Gastrocnemius medialis (tissue), 4 donors: ENCODE results near the gene TCAF1. TPM values are rescaled to one million over a fixed set of nuclear protein-coding genes. Genes with fewer than 3 reads are reported as not detected.
"Not testable (repeated sequence)": the region's sequence is repeated elsewhere in the genome, so short reads cannot be mapped to it uniquely, and the experiment has no call there.

Experiments used
- ATAC-seq, 2 donors: fragments of 150-250 bp; one replicate each; pipeline ENCODE4 v1.9.1; 2016
- DNase-seq, 2 donors: peaks; one replicate each; pipeline ENCODE4 v3.0.0-alpha.2; 2019
- H3K27ac ChIP-seq, 4 donors: fragments of 200-600 bp; sonication (generic); 1 replicate in 1 of 4; 2 replicates in 3 of 4; pipeline ENCODE4 v1.5.1; 2016 to 2018; ENCODE audit warnings: mild to moderate bottlenecking in 2 of 4, moderate library complexity in 1 of 4
- H3K27me3 ChIP-seq, 3 donors: fragments of 200-600 bp; sonication (generic) in 2 of 3; 1 replicate in 1 of 3; 2 replicates in 2 of 3; pipeline versions ENCODE4 v1.5.1 to v1.6.0; 2016 to 2019; ENCODE audit warnings: mild to moderate bottlenecking in 1 of 3, moderate library complexity in 1 of 3
- H3K36me3 ChIP-seq, 2 donors: fragments of 200-600 bp; sonication (generic) in 1 of 2; one replicate each; pipeline ENCODE4 v1.5.1; 2017 to 2018
- H3K4me1 ChIP-seq, 2 donors: fragments of 200-600 bp; sonication (generic) in 1 of 2; one replicate each; pipeline ENCODE4 v1.5.1; 2016 to 2017; ENCODE audit warnings: mild to moderate bottlenecking in 2 of 2
- H3K4me3 ChIP-seq, 4 donors: fragments of 200-600 bp; sonication (generic) in 3 of 4; 1 replicate in 1 of 4; 2 replicates in 3 of 4; pipeline ENCODE4 v1.5.1; 2016 to 2019; ENCODE audit warnings: mild to moderate bottlenecking in 2 of 4
- H3K9me3 ChIP-seq, 3 donors: fragments of 200-600 bp; sonication (generic) in 2 of 3; 1 replicate in 1 of 3; 2 replicates in 2 of 3; pipeline ENCODE4 v1.5.1; 2016 to 2019
- CTCF ChIP-seq, 5 experiments: fragments of 450-650 bp in 3 of 5; fragments of 200-600 bp in 2 of 5; sonication (generic) in 2 of 5; IDR thresholded peaks in 4 of 5; conservative IDR thresholded peaks in 1 of 5; 1 replicate in 4 of 5; 2 replicates in 1 of 5; pipeline ENCODE4 v1.5.1; 2016 to 2019; ENCODE audit warnings: antibody characterized with exemption in 5 of 5, mild to moderate bottlenecking in 3 of 5, moderate library complexity in 3 of 5
- in situ Hi-C, 4 donors: fragments of 200-750 bp; cut with MboI; loops; one replicate each; pipeline versions ENCODE4 v1.15.0 to v1.8.0; 2017; ENCODE audit warnings: low sequenced_read_pairs in 4 of 4
- intact Hi-C: fragments of 100-400 bp; cut with DNase I; formaldehyde crosslinking; loops from one replicate; pipeline ENCODE4 v1.15.1; 2023; ENCODE audit warnings: low total_unique reads
- total RNA-seq, 4 donors: library from RNA; depleted of rRNA; stranded (reverse); fragments of >200 nt; gene quantifications; one replicate each; pipeline versions ENCODE4 v1.1.0 to v1.2.3, GENCODE V29; 2016

TCAF1 gene
- total RNA-seq, 4 donors from 2014 or later, result 31.4 to 43.0 (median 32.9) TPM

- peak in 2 of 5 experiments; percentile 57 to 70 for TF ChIP-seq CTCF (IDR thresholded peaks at IDR 0.05 in 4 of 5, conservative IDR thresholded peaks at IDR 0.05 in 1 of 5)
These were observed 64.8 kb downstream of the TCAF1 start for GRCh38 chr7:143837223-143837622.

DNA sequence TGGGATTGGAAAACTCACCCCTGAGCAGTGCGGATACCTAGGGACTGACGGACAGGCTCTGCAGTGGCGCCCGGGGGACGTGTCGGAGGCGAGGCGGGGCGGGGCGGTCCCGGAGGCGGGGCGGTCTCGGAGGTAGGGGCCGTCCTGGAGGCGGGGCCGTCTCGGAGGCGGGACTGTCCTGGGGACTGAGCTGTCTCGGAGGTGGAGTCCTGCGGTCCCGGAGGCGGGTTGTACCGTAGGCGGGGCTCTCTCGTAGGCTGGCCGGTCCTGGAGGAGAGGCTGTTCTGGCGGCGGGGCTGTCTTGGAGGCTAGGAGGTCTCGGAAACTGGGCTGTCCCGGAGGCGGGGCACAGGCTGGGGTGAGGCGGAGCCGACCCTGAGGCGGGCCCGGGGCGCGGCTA, 65.4 kb downstream of the TCAF1 start:
- H3K27me3 ChIP-seq, in situ Hi-C loops, intact Hi-C loops, H3K36me3 ChIP-seq, H3K9me3 ChIP-seq, H3K4me1 ChIP-seq: not testable (repeated sequence)
- peak overlapping the region in 2 of 4 donors; percentile 60 to 73 for H3K27ac ChIP-seq
- ATAC-seq (peak; percentile 80 to 82), DNase-seq (peak; percentile 89 to 92)
- H3K4me3 ChIP-seq, result peak overlapping the region; percentile 49 to 59 (median 54)

More at GRCh38 chr7:143837223-143837622, 64.8 kb downstream of the TCAF1 start:
- H3K27me3 ChIP-seq, H3K4me1 ChIP-seq, H3K9me3 ChIP-seq, H3K36me3 ChIP-seq, intact Hi-C loops, in situ Hi-C loops: not testable (repeated sequence)
- Histone ChIP-seq H3K4me3 (peak overlapping the region in 3 of 4 donors; percentile 29 to 50 (median 38)), H3K27ac (peak overlapping the region in 2 of 4 donors; percentile 45 to 47)
- ATAC-seq (peak; percentile 74 to 76), DNase-seq (peak; percentile 60 to 77)

DNA sequence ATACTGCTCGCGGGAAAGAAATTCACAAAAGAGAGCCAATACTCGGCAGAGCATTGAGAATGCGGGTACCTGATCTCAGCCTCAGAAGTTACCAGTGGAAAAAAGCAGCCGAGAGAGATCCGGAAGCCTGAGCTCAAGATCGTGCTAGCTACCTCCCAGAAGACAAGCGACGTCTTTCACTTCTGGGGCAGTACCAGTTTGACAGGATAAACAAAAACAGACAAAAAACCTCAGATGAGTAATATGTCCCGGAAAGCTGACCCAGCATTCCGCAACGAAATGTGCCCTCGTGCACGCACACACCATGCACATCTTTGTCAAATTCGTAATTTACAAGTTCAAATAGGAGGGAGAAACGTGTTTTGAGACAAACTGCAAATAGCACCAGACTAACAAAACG, 65.9 kb downstream of the TCAF1 start:
- H3K27me3 ChIP-seq, H3K27ac ChIP-seq, H3K9me3 ChIP-seq, H3K36me3 ChIP-seq, intact Hi-C loops, H3K4me1 ChIP-seq, DNase-seq, in situ Hi-C loops: not testable (repeated sequence)
- ATAC-seq, result peak; percentile 12 to 25
- H3K4me3 ChIP-seq, result peak overlapping the region in 1 of 4 donors; percentile 49

DNA sequence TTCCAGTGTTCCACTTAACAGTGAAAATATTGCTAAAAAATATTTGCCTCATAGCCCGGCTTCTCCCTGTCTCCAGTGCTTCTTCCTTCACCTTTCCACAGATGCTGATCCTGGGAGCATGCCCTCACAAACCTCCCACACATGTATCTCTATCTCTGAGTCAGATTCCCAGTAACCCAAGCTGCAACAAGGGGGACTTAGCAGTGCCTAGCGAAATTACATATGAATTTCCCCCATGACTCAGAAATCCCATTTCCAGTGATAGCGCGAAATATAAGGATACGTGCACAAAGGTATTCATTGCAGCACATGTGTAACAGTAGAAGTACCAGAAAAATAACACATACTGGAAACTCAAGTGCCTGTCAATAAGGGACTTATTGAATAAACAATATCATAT, 75.4 kb downstream of the TCAF1 start:
- H3K9me3 ChIP-seq, in situ Hi-C loops, intact Hi-C loops, ATAC-seq, H3K27ac ChIP-seq, H3K4me3 ChIP-seq, H3K36me3 ChIP-seq, H3K27me3 ChIP-seq, DNase-seq, H3K4me1 ChIP-seq: not testable (repeated sequence)

DNA sequence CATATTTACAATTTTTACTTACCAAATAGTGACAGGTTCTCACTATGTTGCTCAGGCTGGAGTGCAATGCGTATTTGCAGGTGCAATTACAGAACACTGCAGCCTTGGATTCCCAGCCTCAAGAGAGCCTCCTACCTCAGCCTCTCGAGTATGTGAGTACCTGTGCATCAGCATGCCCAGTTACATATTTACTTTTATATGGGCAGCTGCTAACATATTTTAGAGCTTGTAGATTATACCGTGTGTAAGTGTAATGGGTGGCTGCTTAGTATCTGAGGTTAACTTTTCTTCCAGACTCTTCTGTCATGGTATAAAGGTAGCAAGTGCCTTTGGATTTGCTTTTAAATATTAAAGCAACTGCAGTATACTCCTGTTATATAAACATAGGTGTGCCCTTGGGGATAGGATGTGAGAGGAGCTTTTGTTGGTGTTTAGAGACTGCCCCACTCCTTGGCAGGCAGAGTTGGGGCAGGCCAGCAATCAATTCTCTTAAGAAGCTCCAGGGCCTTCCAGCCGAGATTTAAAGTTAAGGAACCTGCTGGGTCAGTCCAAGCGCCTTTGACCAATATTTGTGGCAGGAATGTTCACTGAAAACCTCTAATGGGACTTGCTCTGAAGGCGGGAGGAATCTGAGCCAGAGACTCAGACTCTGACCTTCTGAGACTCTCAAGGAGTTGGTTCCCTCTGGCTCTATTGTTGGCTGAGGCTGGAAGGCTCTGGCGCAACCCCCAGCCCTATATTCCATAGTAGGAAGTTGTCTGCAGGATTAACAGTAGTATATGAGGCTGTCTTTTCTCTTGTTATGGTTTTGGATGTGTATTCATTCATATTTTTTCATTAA, 77.5 kb downstream of the TCAF1 start:
- intact Hi-C loops, H3K4me1 ChIP-seq, H3K27me3 ChIP-seq, H3K9me3 ChIP-seq, H3K27ac ChIP-seq, H3K36me3 ChIP-seq, DNase-seq, H3K4me3 ChIP-seq, in situ Hi-C loops, ATAC-seq: not testable (repeated sequence)

- H3K27ac ChIP-seq, DNase-seq, H3K4me3 ChIP-seq, H3K9me3 ChIP-seq, H3K4me1 ChIP-seq, H3K27me3 ChIP-seq, H3K36me3 ChIP-seq, ATAC-seq, intact Hi-C loops, in situ Hi-C loops: not testable (repeated sequence)
These were observed 78.2 kb downstream of the TCAF1 start for GRCh38 chr7:143823634-143824294.

GRCh38 chr7:143821392-143822277, 80.3 kb downstream of the TCAF1 start:
- intact Hi-C loops, DNase-seq, H3K4me1 ChIP-seq, H3K36me3 ChIP-seq, H3K27me3 ChIP-seq, in situ Hi-C loops, H3K9me3 ChIP-seq, ATAC-seq, H3K27ac ChIP-seq, H3K4me3 ChIP-seq: not testable (repeated sequence)

GRCh38 chr7:143817873-143818272, 84.1 kb downstream of the TCAF1 start:
- intact Hi-C loops, H3K4me1 ChIP-seq, DNase-seq, H3K9me3 ChIP-seq, H3K27ac ChIP-seq, H3K36me3 ChIP-seq, H3K4me3 ChIP-seq, ATAC-seq, H3K27me3 ChIP-seq, in situ Hi-C loops: not testable (repeated sequence)

GRCh38 chr7:143816471-143817133, 85.4 kb downstream of the TCAF1 start:
- H3K4me1 ChIP-seq, H3K36me3 ChIP-seq, H3K9me3 ChIP-seq, DNase-seq, H3K4me3 ChIP-seq, H3K27me3 ChIP-seq, H3K27ac ChIP-seq, in situ Hi-C loops, intact Hi-C loops: not testable (repeated sequence)
- peak in 1 of 2 donors; percentile 39 for ATAC-seq

- H3K4me1 ChIP-seq, in situ Hi-C loops, H3K4me3 ChIP-seq, H3K27ac ChIP-seq, H3K9me3 ChIP-seq, DNase-seq, H3K36me3 ChIP-seq, ATAC-seq, H3K27me3 ChIP-seq, intact Hi-C loops: not testable (repeated sequence)
These were observed 91.3 kb downstream of the TCAF1 start for GRCh38 chr7:143810639-143811038.
